ENCODE measurements around the gene LRRC45. TPM values are rescaled to one million over a fixed set of nuclear protein-coding genes. Genes with fewer than 3 reads are reported as not detected.

The LRRC45 gene
- total and polyA plus RNA-seq, 2 donors (not counting 3 experiments of a cell fraction or from before 2014, with no cell fraction given) = 7.6 to 22.9 TPM

GRCh38 chr17:82059272-82060000, 36.3 kb downstream of the LRRC45 start:
- dilution Hi-C loops (cut with MboI; ENCODE audit: extremely low pct_ligation_motif_present, low sequenced_read_pairs) = no loop called here
- H3K27me3 ChIP-seq (ENCODE audit: control insufficient read depth in 2 of 2, insufficient read depth in 2 of 2, low read length in 2 of 2) = no peaks in the 10 kb centered on the region
- no peak overlapping the region for H3K4me2 ChIP-seq (ENCODE audit: insufficient read depth, low read length)
- H3K4me1 ChIP-seq (ENCODE audit: control insufficient read depth, extremely low read depth, insufficient read depth, low read length) = peaks cover under 1% of the 10 kb centered on the region
- FAIRE-seq = no peak
- no peak for DNase-seq (ENCODE audit: low read depth, low spot score)
- H3K9me3 ChIP-seq (replicated peaks; ENCODE audit: control insufficient read depth, insufficient read depth, low read length) = no peaks in the 10 kb centered on the region
- no TSS peak for BruUV-seq (replicated peaks)
- no peak overlapping the region for H3K4me3 ChIP-seq (replicated peaks in 1 of 3; ENCODE audit: insufficient read depth in 1 of 3, low read depth in 1 of 3, low read length in 3 of 3)
- no peak overlapping the region for H3K27ac ChIP-seq (ENCODE audit: insufficient read depth, low read depth, low read length)
- no peaks in the 10 kb centered on the region for H4K20me1 ChIP-seq (replicated peaks; ENCODE audit: control insufficient read depth, extremely low read depth, insufficient read depth, low read length)
- intact Hi-C loops (cut with micrococcal nuclease) = no loop called here
- ChIA-PET POLR2A (no interaction called here), CTCF (no interaction called here)
- no peaks in the 10 kb centered on the region for H3K79me2 ChIP-seq (ENCODE audit: control insufficient read depth, insufficient read depth, low read length)
- H3K9me1 ChIP-seq (replicated peaks; ENCODE audit: control insufficient read depth, extremely low read depth, insufficient read depth, low read length) = no peaks in the 10 kb centered on the region
- no peak overlapping the region for H3K9ac ChIP-seq (replicated peaks; ENCODE audit: extremely low read depth, insufficient read depth, low read length)
- TF ChIP-seq FOS (IDR thresholded peaks at IDR 0.05; ENCODE audit: borderline replicate concordance, insufficient read depth, low read length) = no peak
- no peak for TF ChIP-seq POLR2AphosphoS5 (IDR thresholded peaks at IDR 0.05; ENCODE audit: insufficient read depth, low read depth, low read length)
- TF ChIP-seq GATA2 (IDR thresholded peaks at IDR 0.05; ENCODE audit: insufficient read depth, insufficient read length, low read depth, low read length) = no peak
- no peak for TF ChIP-seq POLR2A (IDR thresholded peaks at IDR 0.05; ENCODE audit: low read depth, low read length)
- no peak for TF ChIP-seq MYC (IDR thresholded peaks at IDR 0.05; ENCODE audit: low read depth, low read length)
- no peak for TF ChIP-seq EZH2 (IDR thresholded peaks at IDR 0.05; ENCODE audit: borderline replicate concordance, low read depth, low read length, severe bottlenecking)
- TF ChIP-seq JUN (IDR thresholded peaks at IDR 0.05; ENCODE audit: borderline replicate concordance, insufficient read depth, insufficient read length, low read depth) = no peak
- TF ChIP-seq MAX (IDR thresholded peaks at IDR 0.05; ENCODE audit: insufficient read depth, insufficient read length) = no peak
- no peak for TF ChIP-seq CTCF (IDR thresholded peaks at IDR 0.05; ENCODE audit: extremely low read depth in 1 of 2, insufficient read depth in 1 of 2, low read depth in 1 of 2, low read length in 2 of 2)
- no peak overlapping the region for H2AFZ ChIP-seq (ENCODE audit: low read depth, low read length)
- H3K36me3 ChIP-seq (ENCODE audit: control insufficient read depth in 2 of 2, extremely low read depth in 1 of 2, insufficient read depth in 2 of 2, low read length in 2 of 2) = peaks cover 12 to 52% of the 10 kb centered on the region in 2 experiments

Data from endothelial cell of umbilical vein (primary cell).